ENCODE measurements around the gene ASS1.
"Not testable (repeated sequence)": the region's sequence is repeated elsewhere in the genome, so short reads cannot be mapped to it uniquely, and the experiment has no call there.

Gene ASS1

DNA sequence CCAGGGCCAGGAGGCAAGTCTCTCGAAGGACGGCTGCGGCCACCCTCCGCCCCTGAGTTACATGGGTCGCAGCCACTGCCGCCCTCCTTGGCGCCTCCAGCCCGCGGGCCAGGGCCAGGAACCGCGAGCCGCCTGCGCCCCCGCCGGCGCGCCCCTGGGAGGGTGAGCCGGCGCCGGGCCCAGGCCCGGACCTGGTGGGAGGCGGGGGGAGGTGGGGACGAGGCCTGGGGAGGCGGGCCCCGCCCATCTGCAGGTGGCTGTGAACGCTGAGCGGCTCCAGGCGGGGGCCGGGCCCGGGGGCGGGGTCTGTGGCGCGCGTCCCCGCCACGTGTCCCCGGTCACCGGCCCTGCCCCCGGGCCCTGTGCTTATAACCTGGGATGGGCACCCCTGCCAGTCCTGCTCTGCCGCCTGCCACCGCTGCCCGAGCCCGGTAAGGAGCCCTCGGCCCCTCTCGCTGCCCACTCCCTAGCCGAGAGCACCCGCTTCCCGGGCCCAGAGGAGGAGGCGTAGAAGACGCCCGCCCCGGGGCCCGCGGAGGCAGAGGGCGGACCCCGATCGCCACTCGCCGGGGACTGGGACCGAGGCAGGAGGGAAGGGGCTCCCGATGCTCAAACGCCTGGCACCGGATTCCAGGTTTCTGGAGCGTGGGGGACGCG lies at the start of gene ASS1:
ASS1 (plus strand) TSS at position 397 of the 657 bp plus-strand sequence. CDS start 7,268 bp downstream, outside the sequence.
- in situ Hi-C loops (cut with MboI; ENCODE audit: low sequenced_read_pairs): no loop called here

DNA sequence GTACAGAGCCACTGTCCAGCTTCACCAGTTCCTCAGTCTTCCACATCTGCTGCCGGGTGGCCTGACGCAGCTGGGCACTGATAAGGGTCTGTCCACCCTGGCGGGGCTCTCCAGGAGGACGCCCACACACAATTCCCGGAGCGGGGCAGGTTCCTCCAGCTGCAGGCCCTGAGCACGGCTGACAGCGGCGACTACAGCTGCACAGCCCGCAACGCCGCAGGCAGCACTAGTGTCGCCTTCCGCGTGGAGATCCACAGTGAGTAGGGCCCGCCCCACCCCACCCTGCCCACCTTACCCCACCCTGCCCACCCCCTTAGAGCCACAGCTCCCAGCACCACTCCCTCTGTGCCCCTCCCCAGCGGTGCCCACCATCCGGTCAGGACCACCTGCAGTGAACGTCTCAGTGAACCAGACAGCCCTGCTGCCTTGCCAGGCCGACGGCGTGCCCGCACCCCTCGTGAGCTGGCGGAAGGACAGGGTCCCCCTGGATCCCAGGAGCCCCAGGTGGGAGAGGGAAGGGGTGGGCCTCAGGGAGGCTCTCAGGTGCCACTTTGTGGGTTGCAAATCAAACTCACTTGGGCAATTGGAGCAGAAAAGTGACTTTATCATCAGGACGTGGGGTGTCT lies 48.8 kb upstream of the ASS1 start:
- in situ Hi-C loops (cut with MboI; ENCODE audit: low sequenced_read_pairs): no loop called here

DNA sequence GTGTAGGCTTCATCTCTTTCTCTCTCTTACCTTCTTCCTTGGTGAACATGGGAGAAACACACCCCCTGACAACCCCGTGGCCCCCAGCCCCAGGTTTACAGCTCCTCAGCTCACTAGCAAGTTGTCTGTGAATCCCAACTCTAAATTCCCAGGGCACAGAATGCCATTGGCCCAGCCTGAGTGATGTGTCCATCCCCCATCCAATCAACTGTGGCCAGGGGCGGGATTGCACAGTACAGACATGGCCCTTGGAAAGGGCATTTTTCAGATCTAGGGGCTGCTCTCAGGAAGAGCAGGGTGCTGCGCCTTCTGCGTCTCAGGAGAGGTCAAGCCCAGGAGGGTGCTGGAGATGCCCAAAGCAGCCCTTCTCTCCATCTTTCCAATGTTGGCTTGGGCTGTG lies 48.2 kb upstream of the ASS1 start:
- in situ Hi-C loops (cut with MboI; ENCODE audit: low sequenced_read_pairs): no loop called here

DNA sequence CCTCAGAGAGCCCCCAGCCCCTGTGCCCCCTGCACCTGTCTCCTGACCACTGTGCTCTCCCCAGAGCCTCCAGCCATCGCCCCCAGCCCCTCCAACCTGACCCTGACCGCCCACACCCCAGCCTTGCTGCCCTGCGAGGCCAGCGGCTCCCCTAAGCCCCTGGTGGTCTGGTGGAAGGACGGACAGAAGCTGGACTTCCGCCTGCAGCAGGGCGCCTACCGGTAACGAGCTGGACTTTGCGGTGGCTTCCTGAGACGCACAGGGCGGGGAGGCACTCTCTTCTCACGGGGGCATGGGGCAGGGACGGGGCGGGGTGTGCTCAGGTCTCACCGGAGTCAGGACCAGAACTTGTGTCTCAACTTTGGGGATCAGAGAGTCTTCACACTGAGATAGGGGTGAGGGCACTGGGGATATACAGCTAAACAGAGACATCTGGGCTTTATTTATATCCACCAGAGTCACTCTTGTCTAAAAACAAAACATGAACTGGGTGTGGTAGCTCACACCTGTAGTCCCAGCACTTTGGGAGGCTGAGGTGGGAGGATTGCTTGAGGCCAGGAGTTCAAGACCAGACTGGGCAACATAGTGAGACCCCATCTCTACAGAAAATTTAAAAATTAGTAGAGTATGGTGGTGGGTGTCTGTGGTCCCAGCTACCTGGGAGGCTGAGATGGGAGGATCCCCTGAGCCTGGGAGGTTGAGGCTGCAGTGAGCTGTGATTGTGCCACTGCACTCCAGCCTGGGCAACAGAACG lies 46.1 kb upstream of the ASS1 start:
- in situ Hi-C loops (cut with MboI; ENCODE audit: low sequenced_read_pairs): no loop called here

DNA sequence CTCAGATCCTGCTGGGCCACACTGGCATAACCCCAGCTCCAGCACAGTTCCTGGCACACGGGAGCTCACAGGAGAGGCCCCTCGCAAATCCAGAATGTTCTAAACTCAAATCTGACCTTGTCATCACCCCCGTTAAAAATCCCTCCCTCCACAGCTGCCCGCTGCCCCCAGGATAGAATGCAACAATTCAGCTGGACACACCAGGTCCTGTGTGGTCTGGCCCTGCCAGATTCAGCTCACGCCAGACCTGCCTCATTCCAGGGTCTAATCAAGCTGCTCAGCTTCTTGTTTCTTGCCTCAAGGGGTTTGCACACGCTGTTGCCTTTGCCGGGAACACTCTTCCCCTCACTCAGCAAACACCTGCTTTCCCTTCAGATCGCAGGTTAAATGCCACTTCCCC lies 45.0 kb upstream of the ASS1 start:
- in situ Hi-C loops (cut with MboI; ENCODE audit: low sequenced_read_pairs): no loop called here

DNA sequence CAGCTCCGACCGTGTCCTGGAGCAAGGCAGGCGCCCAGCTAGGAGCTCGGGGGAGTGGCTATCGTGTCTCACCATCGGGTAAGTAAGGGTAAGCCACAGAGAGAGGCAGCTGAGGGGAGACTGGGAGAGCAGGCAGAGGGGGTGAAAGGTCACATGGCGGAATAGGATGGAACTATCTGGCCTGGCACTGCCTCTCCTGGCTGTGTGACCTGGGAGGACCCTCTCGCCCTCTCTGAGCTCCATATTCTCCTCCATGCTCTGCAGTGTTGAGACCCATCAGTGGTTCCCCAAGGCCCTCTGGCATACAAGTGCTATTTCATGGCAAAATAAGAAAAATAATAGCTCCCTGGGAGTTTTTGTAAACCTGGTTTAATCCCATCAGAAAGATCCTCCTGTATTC lies 43.9 kb upstream of the ASS1 start:
- in situ Hi-C loops (cut with MboI; ENCODE audit: low sequenced_read_pairs): no loop called here

DNA sequence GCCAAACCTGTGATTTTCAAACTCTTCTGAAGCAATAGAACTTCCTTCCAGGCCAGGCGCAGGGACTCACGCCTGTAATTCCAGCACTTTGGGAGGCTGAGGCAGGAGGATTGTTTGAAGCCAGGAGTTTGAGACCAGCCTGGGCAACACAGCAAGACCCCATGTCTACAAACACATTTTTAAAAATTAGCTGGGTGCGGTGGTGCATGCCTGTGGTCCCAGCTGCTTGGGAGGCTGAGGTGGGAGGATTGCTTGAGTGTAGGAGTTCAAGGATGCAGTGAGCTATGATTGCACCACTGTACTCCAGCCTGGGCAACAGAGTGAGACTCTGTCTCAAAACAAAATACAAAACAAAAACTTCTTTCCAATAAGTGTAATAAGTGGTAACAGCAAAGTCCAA lies 43.0 kb upstream of the ASS1 start:
- in situ Hi-C loops (cut with MboI; ENCODE audit: low sequenced_read_pairs): not testable (repeated sequence)

DNA sequence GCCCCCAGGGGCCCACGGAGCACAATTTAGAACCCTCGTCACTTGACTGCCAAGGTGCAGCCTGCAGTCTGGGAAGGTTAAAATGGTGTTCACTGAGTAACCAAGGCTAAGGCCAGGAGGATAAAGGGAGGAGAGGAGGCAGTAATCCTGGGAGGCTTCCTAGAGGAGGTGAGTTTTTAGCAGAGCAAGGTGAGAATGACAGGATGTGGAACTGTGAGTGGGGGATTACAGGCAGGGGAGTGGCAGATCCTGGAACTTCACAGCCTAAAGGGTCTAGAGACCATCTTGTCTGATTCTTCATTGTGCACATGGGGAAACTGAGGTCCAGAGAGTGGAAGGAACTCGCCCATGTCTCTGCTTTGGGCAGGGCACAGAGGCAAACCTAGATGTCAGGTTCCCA lies 42.5 kb upstream of the ASS1 start:
- in situ Hi-C loops (cut with MboI; ENCODE audit: low sequenced_read_pairs): no loop called here

DNA sequence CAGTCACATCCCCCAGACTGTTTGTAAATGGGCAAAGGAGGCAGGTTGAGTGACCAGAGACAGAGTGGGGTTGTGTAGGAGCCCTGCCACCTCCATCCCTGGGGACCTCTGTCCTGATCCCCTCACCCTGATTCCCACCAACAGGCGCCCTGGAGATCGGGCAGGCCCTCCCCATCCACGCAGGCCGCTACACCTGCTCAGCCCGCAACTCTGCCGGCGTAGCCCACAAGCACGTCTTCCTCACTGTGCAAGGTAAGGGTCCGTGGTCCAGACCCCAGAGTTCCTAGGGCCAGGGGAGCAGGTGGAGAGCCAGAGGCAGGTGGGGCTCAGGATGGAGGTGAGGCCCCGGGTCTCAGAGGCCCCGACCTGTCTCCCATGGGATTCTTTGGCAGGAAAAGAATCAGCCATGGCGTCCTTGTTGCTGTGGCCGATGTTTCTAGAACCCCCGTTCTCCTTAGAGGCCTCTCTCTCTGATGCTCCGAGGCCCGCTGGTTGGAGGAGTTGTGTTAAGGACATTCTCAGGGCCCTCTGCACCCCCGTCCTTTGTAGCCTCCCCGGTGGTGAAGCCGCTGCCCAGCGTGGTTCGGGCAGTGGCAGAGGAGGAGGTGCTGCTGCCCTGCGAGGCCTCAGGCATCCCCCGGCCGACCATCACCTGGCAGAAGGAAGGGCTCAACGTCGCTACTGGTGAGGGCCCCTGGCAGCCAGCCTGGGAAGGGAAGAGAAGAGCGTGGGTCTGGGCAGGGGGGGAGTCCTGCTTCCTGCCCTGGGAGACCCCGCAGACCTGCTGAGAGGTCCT lies 41.9 kb upstream of the ASS1 start:
- in situ Hi-C loops (cut with MboI; ENCODE audit: low sequenced_read_pairs): no loop called here

DNA sequence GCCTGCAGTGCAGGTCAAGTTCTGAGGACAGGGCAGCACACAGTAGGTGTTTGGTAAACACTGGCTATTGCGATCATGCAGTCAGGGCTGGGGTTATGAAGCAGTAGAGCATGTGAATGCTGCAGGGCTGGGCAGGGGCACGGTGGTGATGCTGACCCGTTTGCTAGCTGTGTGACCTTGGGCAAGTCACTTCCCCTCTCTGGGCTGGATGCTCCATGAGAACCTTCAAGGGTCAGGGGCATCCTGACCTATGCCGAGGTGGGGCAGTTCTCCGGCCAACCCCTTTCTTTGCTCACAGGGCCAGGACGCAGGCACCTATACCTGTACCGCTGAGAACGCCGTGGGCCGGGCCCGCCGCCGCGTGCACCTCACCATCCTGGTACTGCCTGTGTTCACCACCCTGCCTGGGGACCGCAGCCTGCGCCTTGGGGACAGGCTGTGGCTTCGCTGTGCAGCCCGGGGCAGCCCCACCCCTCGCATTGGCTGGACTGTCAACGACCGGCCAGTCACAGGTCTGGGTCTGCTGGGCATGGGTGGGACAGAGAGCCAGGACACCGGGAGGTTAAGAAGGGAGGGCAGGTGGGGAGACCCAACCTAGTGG lies 39.0 kb upstream of the ASS1 start:
- in situ Hi-C loops (cut with MboI; ENCODE audit: low sequenced_read_pairs): no loop called here

DNA sequence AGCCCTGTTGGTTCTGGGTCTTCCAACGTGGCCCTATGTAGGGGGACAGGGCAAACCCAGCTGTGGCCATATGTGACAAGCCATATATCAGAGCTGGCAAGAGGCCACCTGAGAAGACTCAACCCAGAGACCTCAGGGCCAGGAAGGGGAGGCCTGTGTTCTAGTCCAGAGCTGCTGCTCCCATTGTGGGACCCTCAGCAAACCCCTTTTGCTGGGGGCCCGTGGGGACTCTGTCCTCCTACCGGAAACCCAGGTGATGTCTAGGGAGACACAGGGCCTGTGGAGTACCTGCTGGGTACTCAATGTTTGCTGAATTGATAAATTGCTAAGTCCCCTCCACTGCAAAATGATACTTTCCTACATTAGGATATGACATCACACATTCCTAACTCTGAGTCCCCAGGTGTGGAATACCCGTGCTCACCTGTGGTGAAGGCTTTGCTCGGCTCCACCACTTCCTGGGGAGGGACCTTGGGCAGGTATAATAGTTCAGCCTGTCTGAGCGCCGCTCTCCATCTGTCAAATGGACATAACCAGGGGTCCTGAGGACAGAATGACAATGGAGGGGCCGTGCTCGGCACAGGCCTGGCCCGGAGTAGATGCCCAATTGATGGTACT lies 38.4 kb upstream of the ASS1 start:
- in situ Hi-C loops (cut with MboI; ENCODE audit: low sequenced_read_pairs): no loop called here

DNA sequence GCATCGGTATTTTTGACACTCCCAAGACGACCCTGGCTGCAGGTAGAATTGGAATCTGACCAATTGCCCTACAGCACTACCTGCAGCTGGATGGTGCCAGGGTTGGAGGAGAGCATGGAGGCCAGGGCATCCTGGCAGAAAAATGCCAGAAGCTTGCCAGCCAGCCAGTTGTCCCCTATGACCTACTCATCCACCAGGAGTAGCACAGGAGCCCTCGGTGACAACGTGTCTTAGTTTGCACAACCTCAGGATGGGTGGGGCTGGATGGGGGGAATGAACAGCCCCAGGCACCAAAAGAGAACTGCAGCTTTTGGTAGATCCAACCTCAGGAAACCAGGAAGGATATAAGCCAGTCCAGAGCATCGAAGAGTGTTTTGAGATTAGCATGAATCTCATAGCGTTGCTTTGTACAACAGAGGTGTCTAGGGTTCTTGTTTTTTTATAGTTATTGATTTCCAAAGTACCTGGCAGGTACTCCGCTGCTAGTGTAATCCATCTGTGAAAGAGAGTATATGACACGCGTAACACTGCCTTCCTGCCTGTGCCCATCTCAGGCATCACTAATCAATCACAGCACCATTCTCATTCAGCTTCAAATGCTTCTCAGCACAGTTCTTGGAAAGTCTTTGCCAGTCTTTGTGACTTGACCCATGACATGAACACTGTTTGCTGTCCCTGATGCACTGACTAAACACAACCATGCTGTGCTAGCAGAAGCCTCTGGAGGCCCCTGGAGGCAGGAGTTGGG lies 36.7 kb upstream of the ASS1 start:
- in situ Hi-C loops (cut with MboI; ENCODE audit: low sequenced_read_pairs): no loop called here

DNA sequence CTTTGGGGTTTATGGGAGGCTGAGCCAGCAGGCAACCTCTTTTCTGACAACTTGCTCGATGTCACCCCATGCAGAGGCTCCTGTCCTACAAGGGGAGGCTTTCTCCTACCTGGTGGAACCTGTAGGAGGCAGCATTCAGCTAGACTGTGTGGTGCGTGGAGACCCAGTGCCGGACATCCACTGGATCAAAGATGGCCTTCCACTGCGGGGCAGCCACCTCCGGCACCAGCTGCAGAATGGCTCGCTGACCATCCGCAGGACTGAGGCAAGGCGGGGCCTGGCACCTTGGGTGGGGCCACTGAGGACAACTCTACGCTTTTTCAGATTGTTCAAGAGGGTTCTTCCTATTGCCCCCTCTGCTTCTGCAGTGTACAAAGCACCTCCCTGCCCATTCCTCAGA lies 36.1 kb upstream of the ASS1 start:
- in situ Hi-C loops (cut with MboI; ENCODE audit: low sequenced_read_pairs): no loop called here

DNA sequence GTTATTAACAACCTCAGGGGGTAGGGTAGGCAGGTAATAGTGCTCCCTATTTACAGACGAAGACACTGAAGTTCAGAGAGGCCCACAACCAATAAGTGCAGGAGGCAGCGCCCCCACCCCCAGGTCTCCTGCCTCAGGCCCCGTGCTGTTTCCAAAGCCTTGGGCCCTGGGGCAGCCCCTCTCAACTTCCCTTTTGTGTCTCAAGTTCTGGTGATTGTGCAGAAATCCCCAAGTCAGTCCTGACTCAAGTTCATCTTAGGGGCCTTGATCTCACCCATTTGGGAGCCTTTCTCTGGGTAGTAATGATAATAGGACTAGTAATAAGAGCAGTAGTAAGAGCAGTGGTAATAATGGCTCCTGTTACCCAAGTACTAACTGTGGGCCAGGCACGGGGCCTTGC lies 35.5 kb upstream of the ASS1 start:
- in situ Hi-C loops (cut with MboI; ENCODE audit: low sequenced_read_pairs): no loop called here

DNA sequence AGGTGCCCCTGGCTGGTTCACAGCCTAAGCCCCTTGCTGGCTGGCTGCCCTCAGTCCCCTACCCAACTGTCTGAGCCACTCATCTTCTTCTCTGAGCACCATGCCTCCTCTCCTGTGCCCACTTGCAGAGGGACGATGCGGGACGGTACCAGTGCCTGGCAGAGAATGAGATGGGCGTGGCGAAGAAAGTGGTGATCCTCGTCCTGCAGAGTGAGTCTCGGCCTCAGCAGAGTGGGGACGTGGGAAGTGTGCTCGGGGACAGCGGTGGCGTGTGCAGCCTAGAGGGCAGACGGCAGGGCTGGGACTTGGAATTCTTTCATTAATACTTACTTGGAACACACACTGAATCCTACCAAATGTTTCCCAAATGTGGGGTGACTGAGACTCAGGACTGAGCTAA lies 34.3 kb upstream of the ASS1 start:
- in situ Hi-C loops (cut with MboI; ENCODE audit: low sequenced_read_pairs): no loop called here

DNA sequence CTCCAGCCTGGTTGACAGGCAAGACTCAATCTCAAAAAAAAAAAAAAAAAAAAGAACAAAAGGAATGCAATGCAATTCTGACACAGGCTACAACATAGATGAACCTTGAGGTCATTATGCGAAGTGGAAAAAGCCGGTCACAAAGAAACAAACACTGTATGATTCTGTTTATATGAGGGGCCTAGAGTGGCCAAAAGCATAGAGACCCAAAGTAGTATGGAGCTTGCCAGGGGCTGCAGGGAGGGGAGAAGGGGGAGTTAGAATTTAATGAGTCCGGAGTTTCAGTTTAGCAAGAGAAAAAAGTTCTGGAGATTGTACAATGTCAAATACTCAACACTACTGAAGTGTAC lies 33.2 kb upstream of the ASS1 start:
- in situ Hi-C loops (cut with MboI; ENCODE audit: low sequenced_read_pairs): no loop called here

DNA sequence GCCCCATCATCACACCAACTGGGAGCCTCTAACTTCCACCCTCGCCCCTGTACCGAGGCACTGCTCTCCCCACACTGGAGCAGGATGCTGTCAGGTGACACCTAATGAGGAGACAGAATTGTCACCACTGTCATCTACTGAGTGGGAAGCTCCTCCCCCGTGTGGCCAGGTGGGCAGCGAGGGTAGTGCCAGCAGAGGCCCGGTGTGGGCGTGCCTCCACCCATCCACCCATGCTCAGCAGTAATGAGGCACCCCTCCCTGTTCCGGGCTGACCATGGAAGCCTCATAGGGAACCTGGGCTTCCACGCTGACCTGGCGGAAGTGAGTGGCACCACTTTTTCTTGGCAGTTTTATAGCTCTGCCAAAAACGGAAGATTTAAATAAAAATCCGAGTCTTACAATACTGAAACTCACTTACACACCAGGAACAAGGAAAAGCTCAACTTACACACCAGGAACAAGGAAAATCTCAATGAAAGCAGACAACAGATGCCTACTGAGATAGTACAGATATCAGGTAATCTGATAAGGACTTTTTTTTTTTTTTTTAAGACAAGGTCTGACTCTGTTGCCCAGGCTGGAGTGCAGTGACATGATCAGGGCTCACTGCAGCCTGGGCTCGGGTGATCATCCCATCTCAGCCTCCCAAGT lies 30.6 kb upstream of the ASS1 start:
- in situ Hi-C loops (cut with MboI; ENCODE audit: low sequenced_read_pairs): no loop called here

DNA sequence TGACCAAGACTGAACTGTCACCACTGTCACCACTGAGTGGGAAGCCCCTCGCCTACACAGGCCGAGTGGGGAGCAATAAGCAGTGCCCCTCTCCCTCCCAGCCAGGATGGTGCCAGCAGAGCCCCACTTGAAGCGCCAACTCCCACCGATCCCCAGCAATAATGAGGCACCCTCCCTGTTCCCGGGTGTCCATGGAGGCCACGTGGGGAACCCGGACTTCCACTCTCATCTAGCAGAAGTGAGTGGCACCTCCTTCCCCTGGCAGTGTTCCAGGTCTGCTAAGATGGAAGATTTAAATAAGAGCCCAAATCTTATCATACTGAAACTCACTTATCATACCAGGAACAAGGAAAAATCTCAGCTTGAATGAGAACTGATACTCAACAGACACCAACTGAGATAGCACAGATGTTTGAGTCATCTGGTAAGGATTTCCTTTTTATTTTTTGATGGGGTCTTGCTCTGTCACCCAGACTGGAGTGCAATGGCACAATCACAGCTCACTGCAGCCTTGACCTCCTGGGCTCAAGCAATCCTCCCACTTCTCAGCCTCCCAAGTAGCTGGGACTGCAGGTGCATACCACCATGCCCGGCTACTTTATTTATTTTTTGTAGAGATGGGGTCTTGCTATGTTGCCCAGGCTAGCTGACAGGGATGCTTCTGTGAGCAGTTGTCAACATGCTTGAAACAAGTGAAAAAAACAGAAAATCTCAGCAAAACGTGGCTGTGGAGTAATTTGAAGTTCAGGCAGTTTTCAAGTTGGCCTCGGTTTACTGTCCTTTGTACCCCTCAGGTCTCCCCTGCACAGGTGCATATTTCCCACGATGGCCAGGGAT lies 29.6 kb upstream of the ASS1 start:
- in situ Hi-C loops (cut with MboI; ENCODE audit: low sequenced_read_pairs): no loop called here

DNA sequence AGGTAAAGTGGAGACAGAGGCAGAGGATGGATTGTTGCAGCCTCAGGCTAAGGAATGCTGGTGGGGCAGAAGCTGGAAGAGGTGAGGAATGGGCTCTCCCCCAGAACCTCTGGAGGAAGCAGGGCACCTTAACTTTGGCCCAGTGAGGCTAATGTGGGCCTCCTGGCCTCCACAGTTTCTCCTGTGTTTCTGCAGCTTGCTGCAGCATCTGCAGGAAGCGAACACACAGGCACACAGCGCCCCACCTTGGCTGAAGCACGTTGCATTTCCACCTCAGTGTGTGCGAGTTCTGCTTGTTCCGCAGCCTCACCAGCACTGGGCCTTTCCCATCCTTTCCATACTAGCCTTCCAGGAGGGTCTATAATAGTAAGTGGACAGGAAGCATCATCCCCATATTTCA lies 27.2 kb upstream of the ASS1 start:
- in situ Hi-C loops (cut with MboI; ENCODE audit: low sequenced_read_pairs): no loop called here

Measured in HL-60/S4 treated with phorbol 12-myristate 13-acetate at 8.2 ng/mL for 4 days and 3 days (cell line).